SKM-1 treated with dmso at 0.1 percent for 144 hours (cell line): Measurements from ENCODE around the gene LIPC.
"Not testable (repeated sequence)": the region's sequence is repeated elsewhere in the genome, so short reads cannot be mapped to it uniquely, and the experiment has no call there.

Source experiments
- DNase-seq: peaks from one replicate; lab custom pipeline; 2025; ENCODE audit not compliant: unreplicated experiment; lab: John Stamatoyannopoulos, UW

The LIPC gene

GRCh38 chr15:58603927-58604326 is 172.1 kb downstream of the LIPC start:
- DNase-seq = not testable (repeated sequence)

- DNase-seq = no peak
These were observed 172.7 kb downstream of the LIPC start for GRCh38 chr15:58604455-58604923.

GRCh38 chr15:58605931-58606530 is 174.2 kb downstream of the LIPC start:
- no peak for DNase-seq

- DNase-seq = no peak
These were observed 174.8 kb downstream of the LIPC start for GRCh38 chr15:58606577-58607080.

- DNase-seq = no peak
These were observed 176.4 kb downstream of the LIPC start for GRCh38 chr15:58608129-58608590.

GRCh38 chr15:58608711-58609110 is 176.9 kb downstream of the LIPC start:
- DNase-seq = no peak

GRCh38 chr15:58611731-58612676 is 180.2 kb downstream of the LIPC start:
- DNase-seq = no peak

GRCh38 chr15:58616171-58616570 is 184.4 kb downstream of the LIPC start:
- no peak for DNase-seq
